ENCODE results near the gene FGGY. TPM values are rescaled to one million over a fixed set of nuclear protein-coding genes. Genes with fewer than 3 reads are reported as not detected.

The FGGY gene
- total RNA-seq, 1 donor from 2014 or later: 18.2 TPM

- no peak for DNase-seq (ENCODE audit: low spot score, unreplicated experiment)
- H3K36me3 Mint-ChIP-seq (ENCODE audit: insufficient read depth): peaks cover 8% of the 10 kb centered on the region
- H3K9me3 Mint-ChIP-seq (ENCODE audit: low read depth): peaks cover 27% of the 10 kb centered on the region
- H3K27ac Mint-ChIP-seq: no peak overlapping the region
- H3K27me3 Mint-ChIP-seq: no peaks in the 10 kb centered on the region
- TF ChIP-seq CTCF (IDR thresholded peaks at IDR 0.05; ENCODE audit: unreplicated experiment): no peak
- no peaks in the 10 kb centered on the region for H3K4me1 Mint-ChIP-seq (ENCODE audit: low read depth)
- H3K4me3 Mint-ChIP-seq (ENCODE audit: low read depth): no peak overlapping the region
Observed at GRCh38 chr1:59308839-59309238, 11.9 kb downstream of the FGGY start.

- H3K36me3 Mint-ChIP-seq (ENCODE audit: insufficient read depth): peaks cover 7% of the 10 kb centered on the region
- H3K9me3 Mint-ChIP-seq (ENCODE audit: low read depth): peaks cover 22% of the 10 kb centered on the region
- no peaks in the 10 kb centered on the region for H3K27me3 Mint-ChIP-seq
- TF ChIP-seq CTCF (IDR thresholded peaks at IDR 0.05; ENCODE audit: unreplicated experiment): no peak
- no peak overlapping the region for H3K4me3 Mint-ChIP-seq (ENCODE audit: low read depth)
- H3K27ac Mint-ChIP-seq: no peak overlapping the region
- no peaks in the 10 kb centered on the region for H3K4me1 Mint-ChIP-seq (ENCODE audit: low read depth)
- no peak for DNase-seq (ENCODE audit: low spot score, unreplicated experiment)
Observed at GRCh38 chr1:59309392-59309791, 12.5 kb downstream of the FGGY start.

GRCh38 chr1:59309795-59310548 is 13.1 kb downstream of the FGGY start:
- Mint-ChIP-seq H3K36me3 (ENCODE audit: insufficient read depth) (peaks cover 6% of the 10 kb centered on the region), H3K9me3 (ENCODE audit: low read depth) (peaks cover 16% of the 10 kb centered on the region), H3K27ac (no peak overlapping the region), H3K27me3 (no peaks in the 10 kb centered on the region), H3K4me1 (ENCODE audit: low read depth) (peaks cover under 1% of the 10 kb centered on the region), H3K4me3 (ENCODE audit: low read depth) (no peak overlapping the region)
- DNase-seq (ENCODE audit: low spot score, unreplicated experiment): no peak
- no peak for TF ChIP-seq CTCF (IDR thresholded peaks at IDR 0.05; ENCODE audit: unreplicated experiment)

GRCh38 chr1:59310549-59311250 is 13.8 kb downstream of the FGGY start:
- Mint-ChIP-seq H3K36me3 (ENCODE audit: insufficient read depth) (peaks cover 4% of the 10 kb centered on the region), H3K4me1 (ENCODE audit: low read depth) (peaks cover 5% of the 10 kb centered on the region)
- no peak for DNase-seq (ENCODE audit: low spot score, unreplicated experiment)

More at GRCh38 chr1:59310549-59311250, 13.8 kb downstream of the FGGY start:
- H3K27ac Mint-ChIP-seq: no peak overlapping the region
- no peaks in the 10 kb centered on the region for H3K27me3 Mint-ChIP-seq
- TF ChIP-seq CTCF (IDR thresholded peaks at IDR 0.05; ENCODE audit: unreplicated experiment): no peak
- no peak overlapping the region for H3K4me3 Mint-ChIP-seq (ENCODE audit: low read depth)
- peaks cover 11% of the 10 kb centered on the region for H3K9me3 Mint-ChIP-seq (ENCODE audit: low read depth)
